GM21528 (cell line): ENCODE results near the gene SEPTIN8.

Experiments
- ATAC-seq: cut with Tn5 transposase; IDR thresholded peaks from one replicate; pipeline ENCODE4 v1.9.1; 2021; ENCODE audit warnings: mild to moderate bottlenecking, moderate library complexity; ENCODE audit not compliant: unreplicated experiment, low FRiP score

The SEPTIN8 gene

DNA sequence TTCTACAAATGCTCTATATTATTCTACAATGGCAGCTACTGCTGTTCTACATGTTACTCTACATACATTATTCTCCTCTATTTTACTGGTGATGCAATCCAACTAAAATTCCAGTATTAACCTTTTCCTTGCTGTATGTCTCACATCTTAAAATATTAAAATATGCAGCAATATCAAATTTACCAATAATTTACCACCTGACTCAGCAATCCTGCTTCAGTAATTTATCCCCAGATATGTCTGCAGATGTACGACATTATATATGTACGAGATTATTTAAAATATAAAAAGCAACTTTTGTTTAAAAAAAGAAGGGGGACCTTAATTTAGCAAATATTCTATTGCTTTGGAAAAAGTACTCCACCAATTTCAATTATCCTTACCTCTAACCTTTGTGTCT lies 51.3 kb downstream of the SEPTIN8 start:
- no peak for ATAC-seq

DNA sequence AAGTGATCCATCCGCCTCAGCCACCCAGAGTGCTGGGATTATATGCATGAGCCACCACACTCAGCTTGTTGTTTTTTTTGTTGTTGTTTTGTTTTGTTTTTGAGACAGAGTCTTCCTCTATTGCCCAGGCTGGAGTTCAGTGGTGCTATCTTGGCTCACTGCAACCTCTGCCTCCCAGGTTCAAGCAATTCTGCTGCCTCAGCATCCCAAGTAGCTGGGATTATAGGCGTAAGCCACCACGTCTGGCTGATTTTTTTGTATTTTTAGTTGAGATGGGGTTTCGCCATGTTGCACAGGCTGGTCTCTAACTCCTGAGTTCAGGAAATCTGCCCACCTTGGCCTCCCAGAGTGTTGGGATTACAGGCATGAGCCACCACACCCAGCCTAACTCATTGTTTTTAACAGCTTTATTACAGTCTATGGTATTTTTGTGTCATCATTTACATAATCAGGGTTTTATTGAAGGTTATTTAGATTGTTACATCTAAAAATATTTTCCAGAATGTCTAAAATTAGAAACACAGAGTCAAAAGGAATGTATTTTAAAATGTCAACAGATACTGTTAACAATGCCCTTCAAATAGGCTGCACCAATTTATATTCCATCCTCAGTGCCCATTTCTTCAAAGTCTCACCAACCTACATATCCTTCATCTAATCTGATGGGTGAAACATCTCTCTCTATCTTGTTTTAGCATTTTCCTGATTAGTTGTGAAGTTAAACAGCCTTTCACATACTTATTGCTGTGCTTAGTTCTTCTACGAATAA lies 58.3 kb downstream of the SEPTIN8 start:
- ATAC-seq: no peak

DNA sequence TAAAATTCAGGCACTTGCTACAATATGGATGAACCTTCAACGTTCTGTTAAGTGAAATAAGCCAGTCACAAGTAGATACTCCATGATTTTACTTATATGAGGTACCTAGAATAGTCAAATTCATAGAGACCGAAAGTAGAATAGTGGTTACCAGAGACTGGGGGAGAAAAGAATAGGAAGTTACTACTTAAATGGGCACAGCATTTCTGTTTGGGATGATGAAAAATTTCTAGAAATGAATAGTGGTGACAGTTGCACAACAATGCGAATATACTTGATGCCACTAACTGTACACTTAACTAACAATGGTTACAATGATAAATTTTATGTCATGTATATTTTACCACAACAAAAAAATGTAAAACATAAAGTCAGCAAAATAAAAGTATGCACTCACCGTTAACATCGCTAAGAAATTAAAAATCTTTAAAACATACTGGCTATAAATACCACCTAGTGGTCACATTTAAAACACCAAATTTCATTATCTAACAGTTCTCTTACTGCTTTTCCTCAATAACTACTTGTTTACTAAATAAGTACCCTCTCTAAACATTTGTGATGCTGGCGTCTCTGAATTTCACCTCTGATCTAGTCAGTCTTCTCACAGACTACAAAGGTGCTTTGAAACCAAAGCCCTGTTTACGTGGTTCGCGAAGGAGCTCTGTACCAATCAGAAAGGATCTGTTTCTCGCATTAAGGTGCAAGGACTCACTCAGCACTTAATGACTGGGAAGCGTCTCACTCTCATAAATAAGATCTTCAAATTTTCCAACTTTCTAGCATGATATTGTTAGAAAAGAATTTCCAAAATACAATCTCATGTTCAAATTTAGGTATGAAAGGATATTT lies 62.4 kb downstream of the SEPTIN8 start:
- ATAC-seq: no peak

DNA sequence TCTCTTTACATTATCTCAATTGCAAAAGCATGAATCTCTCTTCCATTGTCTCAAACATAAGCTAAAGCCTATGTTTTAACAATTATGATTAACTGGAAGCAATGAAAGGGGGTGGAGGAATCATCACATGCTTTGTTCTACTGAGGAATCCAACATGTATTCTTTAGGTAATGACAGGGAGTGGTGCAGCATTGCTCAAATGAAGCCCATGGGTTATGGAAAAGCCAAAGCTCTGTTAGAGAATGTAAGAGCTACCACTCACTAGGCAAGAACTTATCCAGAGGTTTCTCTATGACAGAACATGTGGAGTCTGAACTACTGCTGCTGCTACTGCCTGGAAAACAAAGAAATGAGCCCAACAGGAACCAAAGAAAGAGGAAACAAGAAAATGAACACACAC lies 68.4 kb downstream of the SEPTIN8 start:
- ATAC-seq: no peak

DNA sequence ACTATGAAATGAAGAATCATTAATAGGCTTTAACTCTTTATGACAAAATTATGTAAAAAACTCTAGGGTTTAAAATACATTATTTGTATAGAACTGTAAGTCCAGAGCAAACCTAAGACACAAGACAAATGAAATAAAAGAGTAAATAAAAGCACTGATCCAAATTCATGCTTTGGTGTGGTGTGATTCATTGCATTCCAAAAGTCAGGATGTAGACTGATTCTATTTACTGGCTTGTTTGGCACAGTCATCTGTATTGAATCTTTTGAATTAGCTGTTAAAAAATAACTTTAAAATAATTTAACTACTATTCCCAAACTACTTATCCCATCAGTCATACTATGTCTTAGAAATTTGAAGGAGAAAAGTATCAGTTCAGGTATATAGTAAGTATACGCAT lies 72.2 kb downstream of the SEPTIN8 start:
- ATAC-seq: no peak
